ENCODE measurements around the gene KAT2B. TPM values are rescaled to one million over a fixed set of nuclear protein-coding genes. Genes with fewer than 3 reads are reported as not detected.

The KAT2B gene
- total and polyA plus RNA-seq, 7 experiments from 2014 or later: 1.7 to 127 (median 61.9) TPM

GRCh38 chr3:20052851-20053250, 12.6 kb downstream of the KAT2B start:
- H3K36me3 ChIP-seq (ENCODE audit: control insufficient read depth in 2 of 3, insufficient read depth in 3 of 3, low read length in 3 of 3): no peaks in the 10 kb centered on the region
- CTCF ChIA-PET: no interaction called here
- no peaks in the 10 kb centered on the region for H3K27me3 Mint-ChIP-seq
- DNase-seq (no peak), ATAC-seq (no peak)
- H3K4me1 ChIP-seq (ENCODE audit: control insufficient read depth in 2 of 2, insufficient read depth in 2 of 2, low read length in 2 of 2): peaks cover 25 to 41% of the 10 kb centered on the region in 2 donors
- no peaks in the 10 kb centered on the region for H3K9me3 Mint-ChIP-seq
- peaks cover 34 to 54% (median 49%) of the 10 kb centered on the region in 7 donors for H3K4me1 Mint-ChIP-seq
- H3K27ac Mint-ChIP-seq: peak overlapping the region in 3 of 9 donors; percentile 40 to 83 (median 43)
- H3K27ac ChIP-seq (ENCODE audit: low read depth, low read length): no peak overlapping the region
- intact Hi-C loops (cut with micrococcal nuclease): no loop called here
- POLR2A ChIA-PET: no interaction called here
- no peaks in the 10 kb centered on the region for H3K27me3 ChIP-seq (ENCODE audit: control insufficient read depth in 2 of 2, insufficient read depth in 2 of 2, low read length in 2 of 2)
- H3K9me3 ChIP-seq (ENCODE audit: control insufficient read depth in 2 of 3, low read length in 3 of 3): no peaks in the 10 kb centered on the region
- no peak overlapping the region for H3K4me3 ChIP-seq (ENCODE audit: low read length)
- H3K4me3 Mint-ChIP-seq: peak overlapping the region in 1 of 10 donors; percentile 27
- H3K36me3 Mint-ChIP-seq: peaks cover 0 to 7% (median 2%) of the 10 kb centered on the region in 5 donors

- peak; percentile 90 for ATAC-seq
- Mint-ChIP-seq H3K4me3 (no peak overlapping the region), H3K4me1 (peaks cover 24 to 42% (median 40%) of the 10 kb centered on the region in 7 donors), H3K9me3 (no peaks in the 10 kb centered on the region), H3K27ac (peak overlapping the region in 1 of 9 donors; percentile 27), H3K27me3 (no peaks in the 10 kb centered on the region), H3K36me3 (peaks cover 0 to 14% (median 4%) of the 10 kb centered on the region in 5 donors)
- H3K27me3 ChIP-seq (ENCODE audit: control insufficient read depth in 2 of 2, insufficient read depth in 2 of 2, low read length in 2 of 2): no peaks in the 10 kb centered on the region
- no peak overlapping the region for H3K4me3 ChIP-seq (ENCODE audit: low read length)
- H3K27ac ChIP-seq (ENCODE audit: low read depth, low read length): no peak overlapping the region
- peak in 2 of 9 donors; percentile 21 to 46 for DNase-seq
- intact Hi-C loops (cut with micrococcal nuclease): loop anchor here in 1 of 2 donors (1.0 to 2.0 kb wide), 2 partner anchors 8 to 14 kb away; partner anchors contain the start of gene KAT2B
- ChIA-PET CTCF (no interaction called here), POLR2A (no interaction called here)
- no peaks in the 10 kb centered on the region for H3K36me3 ChIP-seq (ENCODE audit: control insufficient read depth in 2 of 3, insufficient read depth in 3 of 3, low read length in 3 of 3)
- peaks cover 25 to 44% of the 10 kb centered on the region in 2 donors for H3K4me1 ChIP-seq (ENCODE audit: control insufficient read depth in 2 of 2, insufficient read depth in 2 of 2, low read length in 2 of 2)
- H3K9me3 ChIP-seq (ENCODE audit: control insufficient read depth in 2 of 3, low read length in 3 of 3): no peaks in the 10 kb centered on the region
Measured at GRCh38 chr3:20054549-20054987, 14.3 kb downstream of the KAT2B start.

GRCh38 chr3:20055020-20055775, 15.0 kb downstream of the KAT2B start:
- Histone ChIP-seq H3K4me1 (ENCODE audit: control insufficient read depth in 2 of 2, insufficient read depth in 2 of 2, low read length in 2 of 2) (peaks cover 25 to 44% of the 10 kb centered on the region in 2 donors), H3K4me3 (ENCODE audit: low read length) (no peak overlapping the region), H3K27ac (ENCODE audit: low read depth, low read length) (no peak overlapping the region), H3K9me3 (ENCODE audit: control insufficient read depth in 2 of 3, low read length in 3 of 3) (no peaks in the 10 kb centered on the region), H3K27me3 (ENCODE audit: control insufficient read depth in 2 of 2, insufficient read depth in 2 of 2, low read length in 2 of 2) (no peaks in the 10 kb centered on the region), H3K36me3 (ENCODE audit: control insufficient read depth in 2 of 3, insufficient read depth in 3 of 3, low read length in 3 of 3) (no peaks in the 10 kb centered on the region)
- intact Hi-C loops (cut with micrococcal nuclease): loop anchor here in 1 of 2 donors (2.0 kb wide), 1 partner anchor 14 kb away; the partner anchor contains the start of gene KAT2B
- ChIA-PET POLR2A (no interaction called here), CTCF (no interaction called here)
- no peak overlapping the region for H3K4me3 Mint-ChIP-seq
- H3K9me3 Mint-ChIP-seq: peaks cover 0 to 4% (median 0%) of the 10 kb centered on the region in 11 donors
- ATAC-seq: peak; percentile 49
- H3K4me1 Mint-ChIP-seq: peaks cover 27 to 42% (median 40%) of the 10 kb centered on the region in 7 donors
- peaks cover 3 to 20% (median 8%) of the 10 kb centered on the region in 5 donors for H3K36me3 Mint-ChIP-seq
- DNase-seq: no peak
- no peaks in the 10 kb centered on the region for H3K27me3 Mint-ChIP-seq
- H3K27ac Mint-ChIP-seq: no peak overlapping the region

GRCh38 chr3:20055842-20056241, 15.6 kb downstream of the KAT2B start:
- no peak for DNase-seq
- no peak overlapping the region for H3K27ac ChIP-seq (ENCODE audit: low read depth, low read length)
- H3K4me3 ChIP-seq (ENCODE audit: low read length): no peak overlapping the region
- intact Hi-C loops (cut with micrococcal nuclease): loop anchor here in 1 of 2 donors (2.0 kb wide), 1 partner anchor 15 kb away; the partner anchor contains the start of gene KAT2B
- ChIA-PET CTCF (no interaction called here), POLR2A (no interaction called here)
- Mint-ChIP-seq H3K27ac (no peak overlapping the region), H3K27me3 (no peaks in the 10 kb centered on the region), H3K9me3 (peaks cover 0 to 4% (median 0%) of the 10 kb centered on the region in 11 donors), H3K4me3 (no peak overlapping the region), H3K4me1 (peaks cover 23 to 40% (median 37%) of the 10 kb centered on the region in 7 donors), H3K36me3 (peaks cover 3 to 20% (median 8%) of the 10 kb centered on the region in 5 donors)
- H3K36me3 ChIP-seq (ENCODE audit: control insufficient read depth in 2 of 3, insufficient read depth in 3 of 3, low read length in 3 of 3): no peaks in the 10 kb centered on the region
- no peak for ATAC-seq
- no peaks in the 10 kb centered on the region for H3K9me3 ChIP-seq (ENCODE audit: control insufficient read depth in 2 of 3, low read length in 3 of 3)
- peaks cover 24 to 42% of the 10 kb centered on the region in 2 donors for H3K4me1 ChIP-seq (ENCODE audit: control insufficient read depth in 2 of 2, insufficient read depth in 2 of 2, low read length in 2 of 2)
- no peaks in the 10 kb centered on the region for H3K27me3 ChIP-seq (ENCODE audit: control insufficient read depth in 2 of 2, insufficient read depth in 2 of 2, low read length in 2 of 2)

GRCh38 chr3:20056725-20057611, 16.7 kb downstream of the KAT2B start:
- H3K4me1 Mint-ChIP-seq: peaks cover 18 to 36% (median 33%) of the 10 kb centered on the region in 7 donors
- DNase-seq: no peak
- no peak overlapping the region for H3K4me3 ChIP-seq (ENCODE audit: low read length)
- H3K27me3 ChIP-seq (ENCODE audit: control insufficient read depth in 2 of 2, insufficient read depth in 2 of 2, low read length in 2 of 2): no peaks in the 10 kb centered on the region
- H3K4me1 ChIP-seq (ENCODE audit: control insufficient read depth in 2 of 2, insufficient read depth in 2 of 2, low read length in 2 of 2): peaks cover 17 to 40% of the 10 kb centered on the region in 2 donors
- H3K4me3 Mint-ChIP-seq: no peak overlapping the region
- ChIA-PET CTCF (no interaction called here), POLR2A (interaction anchor here (1.3 kb wide), 1 partner anchor 16 kb away, joined by 4 read pairs; no protein-coding TSS in a partner anchor)
- peaks cover 3 to 19% (median 8%) of the 10 kb centered on the region in 5 donors for H3K36me3 Mint-ChIP-seq
- no peaks in the 10 kb centered on the region for H3K9me3 ChIP-seq (ENCODE audit: control insufficient read depth in 2 of 3, low read length in 3 of 3)
- no peak overlapping the region for H3K27ac Mint-ChIP-seq
- H3K27me3 Mint-ChIP-seq: no peaks in the 10 kb centered on the region
- peak; percentile 20 for ATAC-seq
- intact Hi-C loops (cut with micrococcal nuclease): no loop called here
- H3K36me3 ChIP-seq (ENCODE audit: control insufficient read depth in 2 of 3, insufficient read depth in 3 of 3, low read length in 3 of 3): no peaks in the 10 kb centered on the region
- H3K9me3 Mint-ChIP-seq: peaks cover 0 to 4% (median 0%) of the 10 kb centered on the region in 11 donors
- H3K27ac ChIP-seq (ENCODE audit: low read depth, low read length): no peak overlapping the region

GRCh38 chr3:20057612-20058180, 17.4 kb downstream of the KAT2B start:
- Histone ChIP-seq H3K4me3 (ENCODE audit: low read length) (no peak overlapping the region), H3K27me3 (ENCODE audit: control insufficient read depth in 2 of 2, insufficient read depth in 2 of 2, low read length in 2 of 2) (no peaks in the 10 kb centered on the region), H3K36me3 (ENCODE audit: control insufficient read depth in 2 of 3, insufficient read depth in 3 of 3, low read length in 3 of 3) (no peaks in the 10 kb centered on the region), H3K9me3 (ENCODE audit: control insufficient read depth in 2 of 3, low read length in 3 of 3) (no peaks in the 10 kb centered on the region), H3K27ac (ENCODE audit: low read depth, low read length) (no peak overlapping the region), H3K4me1 (ENCODE audit: control insufficient read depth in 2 of 2, insufficient read depth in 2 of 2, low read length in 2 of 2) (peaks cover 17 to 40% of the 10 kb centered on the region in 2 donors)
- POLR2A ChIA-PET: interaction anchor here (1.3 kb wide), 1 partner anchor 16 kb away, joined by 4 read pairs; no protein-coding TSS in a partner anchor
- H3K27ac Mint-ChIP-seq: peak overlapping the region in 1 of 9 donors; percentile 27
- no peak for DNase-seq
- H3K4me3 Mint-ChIP-seq: no peak overlapping the region
- CTCF ChIA-PET: interaction anchor here (0.6 kb wide), 1 partner anchor 45 kb away, joined by 3 read pairs; no protein-coding TSS in a partner anchor
- no peaks in the 10 kb centered on the region for H3K27me3 Mint-ChIP-seq
- no peak for ATAC-seq
- H3K4me1 Mint-ChIP-seq: peaks cover 13 to 35% (median 30%) of the 10 kb centered on the region in 7 donors
- intact Hi-C loops (cut with micrococcal nuclease): no loop called here
- H3K9me3 Mint-ChIP-seq: peaks cover 0 to 4% (median 0%) of the 10 kb centered on the region in 11 donors
- H3K36me3 Mint-ChIP-seq: peaks cover 3 to 16% (median 8%) of the 10 kb centered on the region in 5 donors

Measured in naive thymus-derived CD4-positive, alpha-beta T cell (primary cell).